CD4-positive, alpha-beta T cell treated with Interleukin-17A for 1 hour (primary cell): Measurements from ENCODE around the gene WNT5B.
"Not testable (repeated sequence)": the region's sequence is repeated elsewhere in the genome, so short reads cannot be mapped to it uniquely, and the experiment has no call there.

Experiments
- DNase-seq: peaks from one replicate; pipeline ENCODE4 v3.0.0-alpha.2; 2020

WNT5B gene

GRCh38 chr12:1602706-1603105, 26.3 kb upstream of the WNT5B start:
- DNase-seq = not testable (repeated sequence)

GRCh38 chr12:1603269-1603993, 25.6 kb upstream of the WNT5B start:
- no peak for DNase-seq

- DNase-seq = no peak
These were observed 24.6 kb upstream of the WNT5B start for GRCh38 chr12:1604464-1604863.

- DNase-seq = peak; percentile 82
These were observed 23.7 kb upstream of the WNT5B start for GRCh38 chr12:1605129-1606020.

- peak; percentile 45 for DNase-seq
These were observed 22.9 kb upstream of the WNT5B start for GRCh38 chr12:1606021-1606622.

GRCh38 chr12:1607940-1608712, 20.9 kb upstream of the WNT5B start:
- DNase-seq = no peak

- no peak for DNase-seq
These were observed 20.3 kb upstream of the WNT5B start for GRCh38 chr12:1608713-1609119.

- DNase-seq = no peak
These were observed 18.9 kb upstream of the WNT5B start for GRCh38 chr12:1610072-1610643.

- DNase-seq = no peak
These were observed 17.0 kb upstream of the WNT5B start for GRCh38 chr12:1611803-1612572.

GRCh38 chr12:1613860-1614259, 15.2 kb upstream of the WNT5B start:
- DNase-seq = no peak

- DNase-seq = no peak
These were observed 14.7 kb upstream of the WNT5B start for GRCh38 chr12:1614360-1614759.

GRCh38 chr12:1616233-1617066, 12.6 kb upstream of the WNT5B start:
- no peak for DNase-seq

GRCh38 chr12:1618489-1618888, 10.5 kb upstream of the WNT5B start:
- DNase-seq = no peak

- DNase-seq = no peak
These were observed 9.9 kb upstream of the WNT5B start for GRCh38 chr12:1619159-1619558.

GRCh38 chr12:1619587-1619986, 9.4 kb upstream of the WNT5B start:
- no peak for DNase-seq

- no peak for DNase-seq
These were observed 8.9 kb upstream of the WNT5B start for GRCh38 chr12:1620092-1620491.

GRCh38 chr12:1622406-1622805, 6.6 kb upstream of the WNT5B start:
- DNase-seq = no peak

- no peak for DNase-seq
These were observed 504 bp downstream of the WNT5B start for GRCh38 chr12:1629338-1630132.

GRCh38 chr12:1630133-1630826, 1.2 kb downstream of the WNT5B start:
- DNase-seq = no peak
